Right lobe of liver (tissue), 6 donors: ENCODE data around the gene PDCD6IP. TPM values are rescaled to one million over a fixed set of nuclear protein-coding genes. Genes with fewer than 3 reads are reported as not detected.

Experiments used
- ATAC-seq, 4 donors: fragments of 200-7000 bp; cut with Tn5 transposase; one replicate each; pipeline ENCODE4 v1.9.1; 2020; ENCODE audit warnings: mild to moderate bottlenecking in 4 of 4, moderate library complexity in 4 of 4
- DNase-seq, 3 donors: peaks; one replicate each; pipeline ENCODE4 v3.0.0-alpha.2; 2020
- H3K27ac ChIP-seq, 3 donors: fragments of 200-600 bp; one replicate each; pipeline ENCODE4 v1.8.0; 2022
- H3K27me3 ChIP-seq, 2 donors: fragments of 200-600 bp; one replicate each; pipeline ENCODE4 v1.8.0; 2022
- H3K36me3 ChIP-seq, 4 donors: fragments of 200-600 bp; sonication (generic) in 1 of 4; one replicate each; pipeline versions ENCODE4 v1.5.1 to v1.8.0; 2017 to 2022; ENCODE audit warnings: control low read depth in 1 of 4
- H3K4me1 ChIP-seq, 4 donors: fragments of 200-600 bp; sonication (generic) in 1 of 4; one replicate each; pipeline versions ENCODE4 v1.5.1 to v1.8.0; 2017 to 2022; ENCODE audit warnings: control low read depth in 1 of 4
- H3K4me3 ChIP-seq, 3 donors: fragments of 200-600 bp; one replicate each; pipeline ENCODE4 v1.8.0; 2022
- H3K9me3 ChIP-seq, 4 donors: fragments of 200-600 bp; sonication (generic) in 1 of 4; one replicate each; pipeline versions ENCODE4 v1.5.1 to v1.8.0; 2017 to 2022; ENCODE audit warnings: control low read depth in 1 of 4
- CTCF ChIP-seq, 4 donors: fragments of 200-600 bp in 3 of 4; fragments of 450-650 bp in 1 of 4; IDR thresholded peaks; one replicate each; pipeline versions ENCODE4 v1.5.1 to v1.8.0; 2016 to 2022; ENCODE audit warnings: antibody characterized with exemption in 4 of 4, mild to moderate bottlenecking in 2 of 4
- POLR2A ChIP-seq: fragments of 450-650 bp; IDR thresholded peaks from one replicate; pipeline ENCODE4 v1.6.1; 2017; ENCODE audit warnings: antibody characterized with exemption, mild to moderate bottlenecking
- WGBS: methylation state at CpG from one replicate; pipeline ENCODE4 v1.1.6; 2018; ENCODE audit warnings: low coverage, low lambda C conversion rate; ENCODE audit not compliant: insufficient coverage; ENCODE audit errors: missing lambda C conversion rate; 5-methylcytosine and 5-hydroxymethylcytosine counted together
- intact Hi-C, 2 donors: fragments of 100-400 bp; cut with DNase I; formaldehyde crosslinking; loops; one replicate each; pipeline versions ENCODE4 v1.11.2 to v1.14.1; 2022
- total RNA-seq, 6 experiments: library from RNA; depleted of rRNA in 2 of 6; stranded (reverse); fragments of >200 nt in 2 of 6; fragmentation: NEBNext Ultra II Directional in 3 of 6; extraction: Animal tissue kit (Norgen Biotek cat#: 25700) in 3 of 6; gene quantifications; one replicate each; pipeline versions ENCODE4 v1.1.0 to v1.2.4, GENCODE V29; 2016 to 2023
- donor health status: DM: no; HTN: yes; CAD: no.
- donor health status: DM: no; HTN: no; CAD: no.
- donor health status: DM: no; HTN: no; CAD: no.
- donor health status: DM: no; HTN: yes; CAD: no.
- donor health status: DM: no; HTN: yes; CAD: no.

The PDCD6IP gene
- total RNA-seq, 6 experiments from 2014 or later = 83.0 to 140 (median 116) TPM

DNA sequence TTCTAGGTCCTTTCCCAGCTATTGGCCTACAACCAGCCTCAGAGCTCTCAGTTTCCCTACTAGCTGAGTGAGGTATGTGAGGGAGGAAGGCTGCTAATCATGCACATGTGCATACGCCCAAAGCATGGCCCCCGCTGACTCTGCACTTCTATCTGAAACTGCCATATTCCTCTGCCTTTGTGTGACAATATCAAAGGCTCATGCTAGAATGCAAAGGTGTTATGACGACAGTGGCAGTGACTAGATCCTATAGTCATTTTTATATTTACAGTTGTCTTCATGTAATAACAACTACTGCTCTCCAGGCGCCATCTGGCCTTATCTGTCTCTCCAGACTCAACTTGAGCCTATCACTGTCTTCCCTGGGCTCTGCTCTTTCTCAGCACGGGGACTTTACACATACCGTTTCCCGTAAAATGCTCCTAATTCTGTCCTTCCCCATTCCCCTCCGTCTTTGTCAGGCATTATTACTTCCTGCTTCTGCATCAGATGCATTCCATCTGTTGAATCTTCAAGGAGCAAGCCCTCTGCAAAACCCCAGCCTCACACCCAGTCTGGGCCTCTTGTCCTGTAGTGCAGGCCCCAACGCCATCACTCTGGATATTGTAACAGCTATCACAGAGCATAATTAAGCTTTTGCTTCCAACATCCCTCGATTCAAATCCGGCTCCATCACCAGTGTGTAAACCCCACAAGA is 102.5 kb downstream of the PDCD6IP start:
- H3K36me3 ChIP-seq = no peaks in the 10 kb centered on the region
- H3K4me3 ChIP-seq = no peak overlapping the region
- no peaks in the 10 kb centered on the region for H3K9me3 ChIP-seq
- DNase-seq (no peak), ATAC-seq (no peak)
- H3K27me3 ChIP-seq = no peaks in the 10 kb centered on the region
- TF ChIP-seq CTCF (IDR thresholded peaks at IDR 0.05) (no peak), POLR2A (no peak)
- no peaks in the 10 kb centered on the region for H3K4me1 ChIP-seq
- 70% methylated on average over 10 of the region's 11 CpGs for WGBS
- intact Hi-C loops = no loop called here
- no peak overlapping the region for H3K27ac ChIP-seq

- intact Hi-C loops = no loop called here
- Histone ChIP-seq H3K4me1 (no peaks in the 10 kb centered on the region), H3K9me3 (no peaks in the 10 kb centered on the region), H3K27ac (no peak overlapping the region), H3K27me3 (no peaks in the 10 kb centered on the region), H3K4me3 (no peak overlapping the region), H3K36me3 (no peaks in the 10 kb centered on the region)
- TF ChIP-seq CTCF (IDR thresholded peaks at IDR 0.05) = no peak
- no peak for TF ChIP-seq POLR2A
- 66% methylated on average over 4 of the region's 6 CpGs for WGBS
- no peak for ATAC-seq
- no peak for DNase-seq
Measured at GRCh38 chr3:33901862-33902563, 103.6 kb downstream of the PDCD6IP start.

DNA sequence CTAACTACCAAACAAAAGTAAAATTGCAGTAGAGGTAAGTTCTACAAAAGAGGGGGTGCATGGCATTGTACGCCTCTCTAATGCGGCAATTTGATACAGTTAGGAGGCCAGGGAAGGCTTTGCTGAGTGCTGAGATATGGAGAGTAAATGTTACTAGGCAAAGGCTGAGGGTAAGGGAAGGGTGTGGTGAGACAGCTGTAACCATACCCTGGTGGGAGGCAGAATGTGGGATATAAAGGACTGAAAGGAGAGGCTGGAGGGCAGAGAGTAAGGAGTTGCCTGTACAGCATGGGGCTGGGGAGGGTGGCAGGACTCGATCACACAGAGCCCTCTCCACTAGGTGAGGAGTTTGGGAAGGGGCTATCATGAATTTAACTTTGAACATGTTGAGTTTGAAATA is 106.3 kb downstream of the PDCD6IP start:
- 88% methylated on average over 3 of the region's 3 CpGs for WGBS
- ATAC-seq (no peak), DNase-seq (no peak)
- H3K27me3 ChIP-seq = no peaks in the 10 kb centered on the region
- no peak overlapping the region for H3K27ac ChIP-seq
- no peaks in the 10 kb centered on the region for H3K36me3 ChIP-seq
- H3K9me3 ChIP-seq = no peaks in the 10 kb centered on the region
- intact Hi-C loops = no loop called here
- TF ChIP-seq CTCF (IDR thresholded peaks at IDR 0.05) (no peak), POLR2A (no peak)
- no peak overlapping the region for H3K4me3 ChIP-seq
- H3K4me1 ChIP-seq = no peaks in the 10 kb centered on the region

GRCh38 chr3:33908250-33908851 is 109.9 kb downstream of the PDCD6IP start:
- Histone ChIP-seq H3K4me1 (no peaks in the 10 kb centered on the region), H3K27me3 (no peaks in the 10 kb centered on the region), H3K36me3 (no peaks in the 10 kb centered on the region), H3K9me3 (no peaks in the 10 kb centered on the region), H3K4me3 (no peak overlapping the region), H3K27ac (no peak overlapping the region)
- TF ChIP-seq CTCF (IDR thresholded peaks at IDR 0.05) (no peak), POLR2A (no peak)
- intact Hi-C loops = no loop called here
- ATAC-seq = no peak
- WGBS = 37% methylated on average over 3 of the region's 4 CpGs
- no peak for DNase-seq
